Astrocyte (in vitro differentiated cells and primary cell): Measurements from ENCODE around the gene MYL3.

ENCODE experiments used
- CTCF ChIP-seq: IDR thresholded peaks from 2 replicates; pipeline ENCODE4 v1.5.1; 2011; ENCODE audit warnings: low read depth, mild to moderate bottlenecking, inconsistent platforms, low read length, moderate library complexity; ENCODE audit not compliant: insufficient read depth
- EZH2 ChIP-seq: IDR thresholded peaks from 2 replicates; pipeline ENCODE4 v1.6.1; 2012; ENCODE audit warnings: mild to moderate bottlenecking, low read length, inconsistent platforms; ENCODE audit not compliant: insufficient read depth

GRCh38 chr3:46894256-46894655 is 31.0 kb upstream of the MYL3 start:
- TF ChIP-seq CTCF (no peak), EZH2 (no peak)
